Neural progenitor cell (in vitro differentiated cells): ENCODE data around the gene PPP4C. TPM values are rescaled to one million over a fixed set of nuclear protein-coding genes. Genes with fewer than 3 reads are reported as not detected.
A peak's percentile ranks its signal among the peaks of the same experiment; 100 is the strongest.

Experiments used
- DNase-seq: peaks from one replicate; pipeline ENCODE4 v3.0.0-alpha.2; 2016; ENCODE audit warnings: low spot score
- H2AFZ ChIP-seq: fragments of 200-600 bp; sonication (generic); replicated peaks from 2 replicates; pipeline ENCODE4 v1.6.1; 2016; ENCODE audit warnings: antibody characterized with exemption
- H3F3A ChIP-seq: fragments of 200-600 bp; sonication (generic); 2 replicates; pipeline ENCODE4 v1.6.1; 2016; ENCODE audit warnings: antibody characterized with exemption, low read depth
- H3K27ac ChIP-seq: fragments of 200-600 bp; sonication (generic); 2 replicates; pipeline ENCODE4 v1.5.1; 2016; ENCODE audit warnings: mild to moderate bottlenecking
- H3K27me3 ChIP-seq: fragments of 200-600 bp; sonication (generic); 2 replicates; pipeline ENCODE4 v1.6.1; 2016; ENCODE audit warnings: mild to moderate bottlenecking, moderate library complexity
- H3K36me3 ChIP-seq: fragments of 200-600 bp; sonication (generic); 2 replicates; pipeline ENCODE4 v1.5.1; 2016
- H3K4me1 ChIP-seq: fragments of 200-600 bp; sonication (generic); 2 replicates; pipeline ENCODE4 v1.6.1; 2016; ENCODE audit warnings: mixed run types
- H3K4me2 ChIP-seq: fragments of 200-600 bp; sonication (generic); 2 replicates; pipeline ENCODE4 v1.6.1; 2016
- H3K4me3 ChIP-seq: fragments of 200-600 bp; sonication (generic); 2 replicates; pipeline ENCODE4 v1.5.1; 2016
- H3K79me2 ChIP-seq: fragments of 200-600 bp; sonication (generic); 2 replicates; pipeline ENCODE4 v1.6.1; 2016; ENCODE audit warnings: low read depth
- H3K9ac ChIP-seq: fragments of 200-600 bp; sonication (generic); 2 replicates; pipeline ENCODE4 v1.6.1; 2016
- H3K9me3 ChIP-seq: fragments of 200-600 bp; sonication (generic); 2 replicates; pipeline ENCODE4 v1.5.1; 2016; ENCODE audit warnings: low read depth
- H4K20me1 ChIP-seq: fragments of 200-600 bp; sonication (generic); 2 replicates; pipeline ENCODE4 v1.6.1; 2016; ENCODE audit warnings: low read depth
- H3K27ac Mint-ChIP-seq: 3 replicates; pipeline ENCODE4 v1.8.0; 2021; ENCODE audit warnings: mixed read lengths
- H3K27me3 Mint-ChIP-seq: 2 replicates; pipeline ENCODE4 v1.8.0; 2022; ENCODE audit warnings: low read depth, mild to moderate bottlenecking, inconsistent platforms, moderate library complexity, mixed read lengths; ENCODE audit not compliant: insufficient read depth
- H3K36me3 Mint-ChIP-seq: 3 replicates; pipeline ENCODE4 v1.8.0; 2021; ENCODE audit warnings: mixed read lengths
- H3K4me1 Mint-ChIP-seq: 3 replicates; pipeline ENCODE4 v1.8.0; 2021; ENCODE audit warnings: mixed read lengths
- H3K4me3 Mint-ChIP-seq: 3 replicates; pipeline ENCODE4 v1.8.0; 2021; ENCODE audit warnings: mild to moderate bottlenecking, moderate library complexity, mixed read lengths
- H3K9me3 Mint-ChIP-seq: 3 replicates; pipeline ENCODE4 v1.8.0; 2020; ENCODE audit warnings: mixed read lengths
- CTCF ChIP-seq: fragments of 200-600 bp; sonication (generic); IDR thresholded peaks from 2 replicates; pipeline ENCODE4 v1.5.1; 2017; ENCODE audit warnings: antibody characterized with exemption, mild to moderate bottlenecking
- EZH2 ChIP-seq: fragments of 200-600 bp; sonication (generic); IDR thresholded peaks from 2 replicates; pipeline ENCODE4 v1.6.1; 2017; ENCODE audit warnings: antibody characterized with exemption, mild to moderate bottlenecking, moderate library complexity
- EZH2phosphoT487 ChIP-seq: fragments of 200-600 bp; sonication (generic); IDR thresholded peaks from 2 replicates; pipeline ENCODE4 v1.6.1; 2017; ENCODE audit warnings: antibody characterized with exemption
- total RNA-seq: library from RNA; depleted of rRNA; stranded (reverse); fragments of >200 nt; gene quantifications from 2 replicates; pipeline ENCODE4 v1.2.3, GENCODE V29; 2015; ENCODE audit warnings: low replicate concordance

PPP4C gene
- total RNA-seq, 1 donor from 2014 or later = 93.3 TPM

- Histone ChIP-seq H3F3A (peaks cover 67% of the 10 kb centered on the region), H3K9ac (no peak overlapping the region), H3K4me1 (peaks cover 12% of the 10 kb centered on the region), H3K36me3 (peaks cover 13% of the 10 kb centered on the region), H4K20me1 (peaks cover 54% of the 10 kb centered on the region), H3K27ac (no peak overlapping the region), H3K27me3 (no peaks in the 10 kb centered on the region), H3K4me2 (no peak overlapping the region), H3K79me2 (peaks cover 48% of the 10 kb centered on the region), H3K9me3 (no peaks in the 10 kb centered on the region), H2AFZ (no peak overlapping the region), H3K4me3 (no peak overlapping the region)
- H3K9me3 Mint-ChIP-seq = no peaks in the 10 kb centered on the region
- H3K27ac Mint-ChIP-seq = no peak overlapping the region
- peaks cover 29% of the 10 kb centered on the region for H3K4me1 Mint-ChIP-seq
- H3K36me3 Mint-ChIP-seq = peaks cover 37% of the 10 kb centered on the region
- peak overlapping the region; percentile 72 for H3K4me3 Mint-ChIP-seq
- H3K27me3 Mint-ChIP-seq = peaks cover 2% of the 10 kb centered on the region
- no peak for DNase-seq
- no peak for TF ChIP-seq CTCF
- no peak for TF ChIP-seq EZH2phosphoT487
- TF ChIP-seq EZH2 = no peak
These were observed 6.0 kb upstream of the PPP4C start for GRCh38 chr16:30069611-30070462.

- no peak for TF ChIP-seq EZH2
- H3K36me3 Mint-ChIP-seq = peaks cover 37% of the 10 kb centered on the region
- Histone ChIP-seq H3K36me3 (peaks cover 13% of the 10 kb centered on the region), H3K4me1 (peaks cover 12% of the 10 kb centered on the region), H3K27ac (no peak overlapping the region), H3K9ac (no peak overlapping the region), H3K27me3 (no peaks in the 10 kb centered on the region), H2AFZ (no peak overlapping the region), H3K79me2 (peaks cover 48% of the 10 kb centered on the region), H3K9me3 (no peaks in the 10 kb centered on the region), H3F3A (peaks cover 68% of the 10 kb centered on the region), H3K4me3 (no peak overlapping the region), H3K4me2 (no peak overlapping the region), H4K20me1 (peaks cover 54% of the 10 kb centered on the region)
- H3K4me1 Mint-ChIP-seq = peaks cover 32% of the 10 kb centered on the region
- peak overlapping the region; percentile 40 for H3K4me3 Mint-ChIP-seq
- no peak overlapping the region for H3K27ac Mint-ChIP-seq
- H3K27me3 Mint-ChIP-seq = peaks cover 2% of the 10 kb centered on the region
- no peaks in the 10 kb centered on the region for H3K9me3 Mint-ChIP-seq
- DNase-seq = no peak
These were observed 5.3 kb upstream of the PPP4C start for GRCh38 chr16:30070490-30070889.

- peak overlapping the region; percentile 90 for H3K4me3 ChIP-seq
- no peaks in the 10 kb centered on the region for H3K36me3 ChIP-seq
- no peaks in the 10 kb centered on the region for H3K9me3 ChIP-seq
- H3K9me3 Mint-ChIP-seq = no peaks in the 10 kb centered on the region
- peak overlapping the region; percentile 92 for H3K9ac ChIP-seq
- H2AFZ ChIP-seq = no peak overlapping the region
- no peak overlapping the region for H3K27ac Mint-ChIP-seq
- no peak for TF ChIP-seq EZH2phosphoT487
- no peak overlapping the region for H3K27ac ChIP-seq
- peaks cover 48% of the 10 kb centered on the region for H3K79me2 ChIP-seq
- H3K4me2 ChIP-seq = peak overlapping the region; percentile 98
- H3K27me3 Mint-ChIP-seq = peaks cover 3% of the 10 kb centered on the region
- peaks cover 34% of the 10 kb centered on the region for H4K20me1 ChIP-seq
- H3K36me3 Mint-ChIP-seq = peaks cover 15% of the 10 kb centered on the region
- H3K4me1 Mint-ChIP-seq = peaks cover 21% of the 10 kb centered on the region
- H3K27me3 ChIP-seq = no peaks in the 10 kb centered on the region
- peaks cover 41% of the 10 kb centered on the region for H3F3A ChIP-seq
- H3K4me3 Mint-ChIP-seq = peak overlapping the region; percentile 96
- H3K4me1 ChIP-seq = peaks cover 10% of the 10 kb centered on the region
- no peak for DNase-seq
These were observed 540 bp downstream of the PPP4C start for GRCh38 chr16:30076276-30076791.

GRCh38 chr16:30077656-30078055 is 1.9 kb downstream of the PPP4C start:
- Histone ChIP-seq H2AFZ (no peak overlapping the region), H3K9ac (no peak overlapping the region), H3F3A (peaks cover 27% of the 10 kb centered on the region), H3K79me2 (peaks cover 48% of the 10 kb centered on the region), H3K4me3 (no peak overlapping the region), H3K4me2 (no peak overlapping the region), H3K36me3 (no peaks in the 10 kb centered on the region), H3K27me3 (no peaks in the 10 kb centered on the region), H4K20me1 (peaks cover 30% of the 10 kb centered on the region), H3K9me3 (no peaks in the 10 kb centered on the region), H3K4me1 (peaks cover 10% of the 10 kb centered on the region), H3K27ac (no peak overlapping the region)
- Mint-ChIP-seq H3K4me3 (peak overlapping the region; percentile 96), H3K27ac (no peak overlapping the region), H3K4me1 (peaks cover 21% of the 10 kb centered on the region), H3K9me3 (no peaks in the 10 kb centered on the region), H3K27me3 (peaks cover 6% of the 10 kb centered on the region), H3K36me3 (peaks cover 16% of the 10 kb centered on the region)
- TF ChIP-seq EZH2phosphoT487 = no peak
- no peak for TF ChIP-seq CTCF
- no peak for TF ChIP-seq EZH2
- DNase-seq = no peak
